Loucy (cell line): ENCODE results near the gene FOXP3.

Experiments used
- CTCF ChIP-seq: fragments of 200-600 bp; sonication (generic); conservative IDR thresholded peaks from 2 replicates; pipeline ENCODE4 v1.5.1; 2014; ENCODE audit warnings: mild to moderate bottlenecking, antibody characterized with exemption, low read length
- EZH2phosphoT487 ChIP-seq: fragments of 200-600 bp; IDR thresholded peaks from 2 replicates; pipeline ENCODE4 v1.6.1; 2018; ENCODE audit warnings: antibody characterized with exemption, mild to moderate bottlenecking, moderate library complexity, borderline replicate concordance

GRCh38 chrX:49231333-49232000, 33.0 kb downstream of the FOXP3 start:
- no peak for TF ChIP-seq CTCF
- no peak for TF ChIP-seq EZH2phosphoT487
